ENCODE data around the gene HECTD1.
"Not testable (repeated sequence)": the region's sequence is repeated elsewhere in the genome, so short reads cannot be mapped to it uniquely, and the experiment has no call there.

Gene HECTD1

GRCh38 chr14:31092160-31092708 is 115.4 kb downstream of the HECTD1 start:
- POLR2A ChIA-PET, result no interaction called here
- TF ChIP-seq, protein P1, sequence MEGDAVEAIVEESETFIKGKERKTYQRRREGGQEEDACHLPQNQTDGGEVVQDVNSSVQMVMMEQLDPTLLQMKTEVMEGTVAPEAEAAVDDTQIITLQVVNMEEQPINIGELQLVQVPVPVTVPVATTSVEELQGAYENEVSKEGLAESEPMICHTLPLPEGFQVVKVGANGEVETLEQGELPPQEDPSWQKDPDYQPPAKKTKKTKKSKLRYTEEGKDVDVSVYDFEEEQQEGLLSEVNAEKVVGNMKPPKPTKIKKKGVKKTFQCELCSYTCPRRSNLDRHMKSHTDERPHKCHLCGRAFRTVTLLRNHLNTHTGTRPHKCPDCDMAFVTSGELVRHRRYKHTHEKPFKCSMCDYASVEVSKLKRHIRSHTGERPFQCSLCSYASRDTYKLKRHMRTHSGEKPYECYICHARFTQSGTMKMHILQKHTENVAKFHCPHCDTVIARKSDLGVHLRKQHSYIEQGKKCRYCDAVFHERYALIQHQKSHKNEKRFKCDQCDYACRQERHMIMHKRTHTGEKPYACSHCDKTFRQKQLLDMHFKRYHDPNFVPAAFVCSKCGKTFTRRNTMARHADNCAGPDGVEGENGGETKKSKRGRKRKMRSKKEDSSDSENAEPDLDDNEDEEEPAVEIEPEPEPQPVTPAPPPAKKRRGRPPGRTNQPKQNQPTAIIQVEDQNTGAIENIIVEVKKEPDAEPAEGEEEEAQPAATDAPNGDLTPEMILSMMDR (IDR thresholded peaks at IDR 0.05; ENCODE audit: control extremely low read depth, extremely low read depth, low read depth, missing control alignments), result no peak
- CTCF ChIA-PET, result interaction anchor here (1.5 kb wide), 1 partner anchor 37 kb away, joined by 4 read pairs; no protein-coding TSS in a partner anchor
- no peak for DNase-seq (ENCODE audit: extremely low spot score)

- TF ChIP-seq, protein P1 (IDR thresholded peaks at IDR 0.05; ENCODE audit: control extremely low read depth, extremely low read depth, low read depth, missing control alignments), result no peak
- POLR2A ChIA-PET, result no interaction called here
- no peak for DNase-seq (ENCODE audit: extremely low spot score)
- CTCF ChIA-PET, result interaction anchor here (1.8 to 2.2 kb wide), 2 partner anchors 9 to 10 kb away, joined by 8 read pairs; no protein-coding TSS in a partner anchor
Observed at GRCh38 chr14:31090883-31091764, 116.5 kb downstream of the HECTD1 start.

DNA sequence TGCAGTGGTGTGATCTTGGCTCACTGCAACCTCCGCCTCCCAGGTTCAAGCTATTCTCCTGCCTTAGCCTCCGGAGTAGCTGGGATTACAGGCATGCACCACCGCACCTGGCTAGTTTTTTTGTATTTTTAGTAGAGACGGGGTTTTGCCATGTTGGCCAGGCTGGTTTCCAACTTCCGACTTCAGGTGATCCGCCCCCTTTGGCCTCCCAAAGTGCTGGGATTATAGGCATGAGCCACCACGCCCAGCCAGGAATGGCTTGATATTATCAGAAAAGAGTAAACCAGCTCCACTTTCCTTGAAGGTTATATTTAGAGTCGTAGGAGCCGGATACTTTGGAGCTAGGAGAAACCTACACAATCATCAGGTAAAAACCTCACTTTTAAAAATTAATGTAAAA is 121.1 kb downstream of the HECTD1 start:
- POLR2A ChIA-PET; DNase-seq (ENCODE audit: extremely low spot score): not testable (repeated sequence)
- CTCF ChIA-PET, result interaction anchor here (1.2 to 1.5 kb wide), 2 partner anchors 10 to 15 kb away, joined by 3 to 4 read pairs; no protein-coding TSS in a partner anchor

- TF ChIP-seq, protein P1 (IDR thresholded peaks at IDR 0.05; ENCODE audit: control extremely low read depth, extremely low read depth, low read depth, missing control alignments), result no peak
- DNase-seq (ENCODE audit: extremely low spot score), result no peak
- ChIA-PET CTCF (no interaction called here), POLR2A (no interaction called here)
Observed at GRCh38 chr14:31085027-31085426, 122.6 kb downstream of the HECTD1 start.

DNA sequence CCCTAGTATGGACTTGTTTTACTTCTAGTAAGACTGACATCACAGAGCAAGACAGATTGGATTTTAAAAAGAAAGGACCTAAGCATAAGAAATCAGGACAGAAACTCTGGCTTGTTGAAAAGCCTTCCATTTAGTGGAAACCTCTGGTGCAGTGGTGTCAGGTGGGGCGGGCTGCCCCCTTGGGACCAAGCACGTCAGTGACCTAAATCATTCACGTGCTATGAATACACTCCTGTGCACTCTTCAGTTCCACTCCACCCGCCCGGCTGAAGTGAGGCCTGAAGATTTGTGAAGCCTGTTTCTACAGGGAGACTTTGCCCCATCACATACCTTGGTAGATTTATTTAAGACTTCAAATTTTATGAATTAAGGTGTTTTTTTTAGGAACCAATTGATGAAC is 123.2 kb downstream of the HECTD1 start:
- CTCF ChIA-PET, result interaction anchor here (0.9 to 3.0 kb wide), 3 partner anchors 11 to 105 kb away, joined by 3 to 22 read pairs (median 4); no protein-coding TSS in a partner anchor
- TF ChIP-seq, protein P1 (IDR thresholded peaks at IDR 0.05; ENCODE audit: control extremely low read depth, extremely low read depth, low read depth, missing control alignments), result no peak
- DNase-seq (ENCODE audit: extremely low spot score), result peak; percentile 47
- POLR2A ChIA-PET, result no interaction called here

GRCh38 chr14:31083781-31084180 is 123.8 kb downstream of the HECTD1 start:
- TF ChIP-seq, protein P1 (IDR thresholded peaks at IDR 0.05; ENCODE audit: control extremely low read depth, extremely low read depth, low read depth, missing control alignments), result no peak
- ChIA-PET POLR2A (no interaction called here), CTCF (interaction anchor here (0.9 to 3.0 kb wide), 7 partner anchors 11 to 426 kb away, joined by 3 to 22 read pairs (median 4); no protein-coding TSS in a partner anchor)
- DNase-seq (ENCODE audit: extremely low spot score), result peak; percentile 24

DNA sequence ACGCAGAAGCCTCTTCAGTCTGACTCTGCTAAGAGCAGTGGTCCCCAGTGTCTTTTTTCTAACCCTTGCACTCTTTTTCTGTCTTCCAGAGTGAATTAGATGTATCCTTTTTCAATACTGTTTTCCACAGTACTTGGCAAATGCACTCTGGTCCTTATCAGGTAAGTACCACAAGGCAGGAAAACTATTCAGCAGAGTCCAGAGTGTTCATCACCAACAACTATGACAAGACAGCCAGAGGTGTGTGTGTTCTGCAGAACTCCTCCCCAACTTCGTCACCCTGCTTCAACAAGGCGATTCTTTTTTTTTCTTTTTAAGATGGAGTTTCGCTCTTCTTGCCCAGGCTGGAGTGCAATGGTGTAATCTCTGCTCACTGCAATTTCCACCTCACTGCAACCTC is 127.1 kb downstream of the HECTD1 start:
- TF ChIP-seq, protein P1 (IDR thresholded peaks at IDR 0.05; ENCODE audit: control extremely low read depth, extremely low read depth, low read depth, missing control alignments), result no peak
- DNase-seq (ENCODE audit: extremely low spot score), result no peak
- ChIA-PET CTCF (interaction anchor here (1.2 kb wide), 1 partner anchor 90 kb away, joined by 3 read pairs; no protein-coding TSS in a partner anchor), POLR2A (no interaction called here)
